Stimulated activated CD4-positive, alpha-beta T cell treated with anti-CD3 and anti-CD28 coated beads, Interleukin-15, amount 100 ng/mL, for 1 hour (primary cell): ENCODE measurements around the gene HAGHL.
"Not testable (repeated sequence)": the region's sequence is repeated elsewhere in the genome, so short reads cannot be mapped to it uniquely, and the experiment has no call there.

Experiments
- DNase-seq, 2 donors: peaks; one replicate each; pipeline ENCODE4 v3.0.0-alpha.2; 2020; ENCODE audit warnings: low read depth in 1 of 2, low spot score in 1 of 2

HAGHL gene

DNA sequence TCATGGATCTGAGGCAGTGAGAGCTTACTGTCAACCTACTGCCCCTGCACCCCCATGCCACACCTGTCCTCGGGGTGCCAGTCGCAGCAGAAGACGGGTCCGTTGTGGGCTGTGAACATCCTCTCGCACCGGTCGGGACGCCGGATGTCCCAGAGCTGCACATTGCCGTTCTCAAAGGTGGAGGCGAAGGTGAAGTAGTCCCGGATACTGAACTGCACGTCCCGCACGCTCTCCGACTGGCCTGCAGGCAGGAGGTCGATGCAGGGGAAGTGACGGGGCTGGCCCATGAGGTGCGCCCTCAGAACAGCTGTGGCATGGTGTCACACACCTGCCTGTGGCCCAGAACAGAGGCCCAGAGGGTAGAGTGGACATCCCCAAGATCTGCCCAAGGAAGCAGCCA, 39.4 kb upstream of the HAGHL start:
- DNase-seq = no peak

DNA sequence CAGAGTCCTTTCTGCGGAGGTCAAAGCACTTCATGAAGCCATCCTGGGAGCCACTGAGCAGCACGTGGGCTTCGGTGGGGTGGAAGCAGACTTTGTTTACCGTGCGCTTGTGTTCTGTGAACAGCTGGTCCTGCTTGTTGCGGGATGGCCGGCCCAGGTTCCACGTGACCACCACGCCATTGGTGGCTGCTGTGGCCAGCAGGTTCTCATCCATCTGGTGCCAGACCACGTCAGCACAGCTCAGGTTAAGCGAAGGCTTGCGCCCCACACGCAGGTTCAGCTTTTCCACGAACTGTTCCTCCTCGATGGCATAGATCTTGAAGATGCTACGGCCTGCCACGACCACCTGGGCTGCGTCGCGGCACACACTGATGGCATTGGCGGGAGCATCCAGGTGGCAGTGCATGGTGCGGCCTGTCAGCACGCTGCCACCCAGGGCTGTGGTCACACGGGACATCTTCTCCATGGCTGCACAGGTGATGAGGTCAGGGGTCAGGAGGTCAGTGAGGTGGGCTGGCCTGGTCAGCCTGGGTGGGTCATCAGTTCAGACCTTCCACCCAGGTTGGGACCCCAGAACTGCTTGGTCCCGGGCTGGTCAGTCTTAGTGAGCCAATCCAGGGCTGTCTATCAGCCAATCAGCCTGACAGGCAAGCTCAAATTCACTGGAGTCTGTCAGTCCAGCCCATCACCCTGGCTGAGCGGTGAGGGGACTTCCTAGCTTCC, 37.6 kb upstream of the HAGHL start:
- no peak for DNase-seq

DNA sequence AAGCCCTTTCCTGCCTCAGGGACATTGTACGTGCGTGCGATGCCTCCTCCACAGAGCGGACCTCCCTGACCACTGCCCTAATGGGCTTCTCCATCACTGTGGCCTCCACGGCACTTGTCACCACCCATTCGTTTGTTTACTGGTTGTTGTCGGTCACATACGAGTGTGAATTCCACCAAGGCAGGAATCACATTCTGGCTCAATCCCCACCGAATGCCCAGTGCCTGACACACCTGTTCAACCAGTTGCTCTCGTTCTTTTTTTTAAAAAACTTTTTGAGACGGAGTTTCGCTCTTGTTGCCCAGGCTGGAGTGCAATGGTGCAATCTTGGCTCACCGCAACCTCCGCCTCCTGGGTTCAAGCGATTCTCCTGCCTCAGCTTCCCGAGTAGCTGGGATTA, 35.7 kb upstream of the HAGHL start:
- DNase-seq = not testable (repeated sequence)

DNA sequence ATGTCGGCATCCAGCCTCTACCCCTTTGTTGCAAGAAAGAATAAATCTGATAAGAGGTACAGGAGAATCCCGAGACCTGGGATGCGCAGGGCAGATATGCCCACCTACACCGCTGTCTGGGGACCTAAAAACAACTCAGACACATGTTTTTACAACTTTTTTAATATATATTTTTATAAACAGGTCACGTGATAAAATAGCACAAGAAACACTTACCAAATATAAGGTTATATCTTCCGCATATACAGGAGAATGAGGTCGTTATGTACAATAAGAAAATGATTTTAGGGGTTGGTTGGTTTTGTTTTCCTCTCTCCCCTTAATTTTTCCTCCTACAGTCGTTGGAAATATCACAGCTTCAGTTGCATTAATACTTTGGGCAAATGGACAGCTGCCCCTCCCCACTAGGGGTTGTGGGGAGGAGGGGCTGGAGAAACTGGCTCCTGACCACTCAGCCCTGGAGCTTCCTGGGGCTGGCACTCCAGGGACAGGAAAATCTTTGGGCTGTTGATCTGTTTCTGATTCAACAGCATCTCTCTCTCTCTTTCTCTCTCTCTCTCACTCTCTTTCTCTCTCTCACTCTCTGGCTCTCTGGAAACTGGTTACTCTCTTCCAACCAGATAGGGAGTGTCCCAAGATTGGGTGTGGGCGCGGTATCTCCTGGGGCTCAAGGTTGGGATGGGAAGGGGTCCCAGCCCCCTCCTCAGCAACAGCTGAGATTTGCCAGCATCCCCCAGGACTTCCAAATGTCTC, 34.4 kb upstream of the HAGHL start:
- no peak for DNase-seq

- DNase-seq = no peak
Measured at GRCh38 chr16:693364-693763, 33.5 kb upstream of the HAGHL start.

DNA sequence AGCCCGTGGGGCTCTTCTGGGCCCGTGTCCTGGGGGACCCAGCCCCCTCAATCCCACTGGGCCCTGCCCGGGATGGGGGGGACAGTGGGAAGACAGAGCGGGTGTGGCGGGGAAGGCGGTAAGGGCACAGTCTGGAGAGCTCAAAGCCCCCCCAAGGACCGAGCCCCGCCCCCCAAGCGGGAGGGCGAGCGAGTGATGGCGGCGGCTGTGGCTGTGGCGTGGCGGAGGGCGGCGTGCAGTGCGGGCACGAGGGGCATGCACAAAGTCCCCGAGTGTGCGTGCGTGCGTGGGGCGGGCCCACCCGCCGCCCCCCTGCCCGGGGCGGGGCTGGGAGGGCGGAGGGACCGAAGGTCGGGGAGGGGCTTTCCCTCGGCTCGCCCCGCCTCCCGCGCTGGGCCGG, 33.1 kb upstream of the HAGHL start:
- DNase-seq = no peak

DNA sequence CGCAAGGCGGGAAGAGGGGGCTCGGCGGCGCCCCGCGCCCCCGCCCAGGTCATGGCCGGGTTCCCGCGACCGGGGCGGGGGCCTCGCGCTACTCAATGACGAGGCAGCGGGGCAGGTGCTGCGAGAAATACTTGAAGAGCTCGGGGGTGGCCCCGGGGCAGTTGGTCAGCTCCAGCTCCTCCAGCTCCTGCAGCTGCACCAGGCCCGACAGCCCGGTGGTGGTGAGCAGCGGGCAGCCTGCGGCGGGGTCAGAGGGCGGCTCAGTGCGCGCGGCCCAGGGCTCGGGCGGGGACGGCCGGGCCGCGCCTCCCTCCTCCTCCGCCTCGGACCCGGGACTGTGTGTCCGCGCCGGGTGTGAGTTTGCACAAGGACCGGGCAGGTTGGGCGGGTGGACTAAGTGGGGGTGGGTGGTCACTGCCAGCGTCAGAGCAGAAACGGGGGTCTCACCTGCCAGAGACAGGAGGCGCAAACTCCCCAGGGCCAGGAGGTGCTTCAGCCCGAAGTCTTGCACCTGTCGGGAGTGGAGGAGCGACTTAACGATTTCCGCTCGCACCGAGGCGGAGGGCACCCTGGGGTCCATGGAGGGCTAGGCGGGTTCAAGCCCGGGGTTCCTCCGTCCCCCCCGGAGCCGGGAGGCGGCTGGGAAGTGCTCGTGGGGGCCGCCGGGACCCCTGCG, 32.6 kb upstream of the HAGHL start:
- no peak for DNase-seq

DNA sequence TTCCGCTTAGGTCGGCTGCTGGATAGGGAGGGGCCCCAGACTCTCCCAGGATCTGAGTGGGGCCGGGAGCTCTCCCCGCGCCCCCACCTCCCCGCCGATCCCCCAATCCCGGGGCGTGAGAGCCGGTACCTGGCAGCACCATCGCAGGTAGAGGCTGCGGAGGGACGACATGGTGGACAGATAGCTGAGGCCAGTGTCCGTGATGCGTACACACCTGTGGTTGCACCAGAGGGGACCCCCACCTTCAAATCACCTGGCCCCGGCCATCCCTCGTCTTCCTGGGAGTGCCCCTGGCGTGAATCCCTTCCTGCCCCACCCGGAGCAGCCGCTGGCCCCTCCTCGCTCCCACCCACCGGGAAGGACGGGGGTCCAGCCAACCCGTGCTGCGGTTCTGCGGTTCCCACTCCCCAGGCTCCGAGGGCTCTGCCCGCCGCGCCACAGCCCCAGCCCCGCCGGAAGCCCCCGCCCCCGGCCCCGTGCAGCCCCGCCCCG, 32.0 kb upstream of the HAGHL start:
- no peak for DNase-seq

DNA sequence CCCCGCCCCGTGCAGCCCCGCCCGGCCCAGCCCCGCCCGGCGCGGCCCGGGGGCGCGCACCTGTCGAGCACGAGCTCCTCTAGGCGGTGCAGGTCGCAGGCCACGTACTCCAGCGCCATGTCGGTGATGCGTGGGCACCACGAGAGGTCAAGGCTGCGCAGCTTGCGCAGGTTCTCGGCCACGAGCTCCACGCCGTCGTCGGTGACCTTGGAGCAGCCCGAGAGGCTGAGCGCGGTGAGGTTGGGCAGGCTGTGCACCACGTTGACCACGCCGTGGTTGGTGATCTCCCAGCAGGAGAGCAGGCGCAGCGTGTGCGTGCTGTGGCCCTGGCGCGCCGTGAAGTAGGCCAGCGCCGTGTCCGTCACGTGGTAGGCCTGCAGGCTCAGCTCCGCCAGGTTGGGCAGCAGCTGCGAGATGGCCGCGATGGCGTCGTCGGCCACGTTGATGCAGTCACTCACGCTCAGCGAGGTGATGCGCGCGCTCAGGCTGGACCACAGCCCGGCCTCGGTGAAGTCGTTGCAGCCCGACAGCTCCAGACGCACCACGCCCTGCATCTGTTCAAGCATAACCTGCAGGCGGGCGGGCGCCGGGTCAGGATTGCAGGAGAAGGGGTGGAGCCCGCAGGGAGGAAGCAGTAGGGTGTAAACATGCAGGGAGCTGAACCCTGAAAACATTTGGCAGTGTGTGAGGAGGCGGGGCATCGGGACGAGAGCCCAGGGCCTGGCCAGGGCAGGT, 31.4 kb upstream of the HAGHL start:
- DNase-seq = peak; percentile 56 to 60

DNA sequence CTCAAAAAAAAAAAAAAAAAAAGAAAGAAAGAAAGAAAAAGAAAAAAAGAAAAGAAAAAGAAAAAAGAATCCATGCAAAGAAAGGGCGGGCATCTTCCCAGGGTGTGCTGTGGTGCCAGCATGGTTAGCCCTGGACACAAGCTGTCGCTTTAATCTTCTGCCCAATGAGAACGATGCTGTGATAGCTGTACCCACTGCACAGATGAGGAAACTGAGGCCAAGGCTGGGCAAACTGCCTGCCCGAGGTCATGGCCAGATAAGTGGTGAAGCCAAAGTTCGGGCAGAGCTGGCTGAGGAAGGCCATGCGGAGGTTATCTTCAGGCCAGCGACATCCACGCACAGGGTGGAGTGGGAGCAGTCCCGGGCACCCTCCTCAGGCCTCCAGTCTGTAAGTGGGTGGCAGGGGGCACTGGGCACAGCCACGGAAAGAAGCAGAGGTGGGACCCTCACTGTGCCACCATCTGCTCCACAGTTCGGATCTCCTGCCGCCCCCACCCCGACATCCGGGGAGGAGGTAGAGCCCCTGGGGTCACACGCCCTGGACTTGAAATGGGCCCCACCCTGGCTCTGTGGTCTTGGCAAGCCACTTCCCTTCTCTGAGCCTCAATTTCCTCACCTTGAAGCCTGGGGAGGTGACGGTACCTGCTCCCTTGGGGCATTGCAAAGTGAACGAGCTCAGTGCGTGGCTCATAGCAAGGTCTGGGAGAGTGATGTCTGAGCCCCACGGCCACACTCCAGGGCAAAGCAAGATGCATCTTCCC, 27.8 kb upstream of the HAGHL start:
- DNase-seq = no peak

GRCh38 chr16:700684-701584, 26.0 kb upstream of the HAGHL start:
- no peak for DNase-seq

DNA sequence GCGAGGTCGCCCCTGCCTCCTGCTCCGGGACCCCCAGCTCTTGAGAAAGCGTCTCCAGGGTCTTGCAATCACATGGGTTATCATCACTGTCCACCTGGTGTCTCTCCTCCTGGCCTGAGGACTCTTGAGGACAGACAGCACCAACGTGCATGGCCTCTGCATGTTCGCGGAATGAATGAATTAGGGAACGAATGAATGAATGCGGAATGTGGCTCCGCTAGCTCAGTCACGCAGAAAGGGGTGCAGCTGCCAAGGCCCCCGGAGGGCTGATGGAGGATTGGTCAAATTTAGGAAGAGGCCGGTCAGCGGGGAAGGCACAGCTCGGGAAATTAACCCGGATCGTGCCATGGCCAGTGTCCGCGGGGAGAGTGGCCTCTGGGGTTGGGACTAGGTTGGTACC, 24.6 kb upstream of the HAGHL start:
- no peak for DNase-seq

DNA sequence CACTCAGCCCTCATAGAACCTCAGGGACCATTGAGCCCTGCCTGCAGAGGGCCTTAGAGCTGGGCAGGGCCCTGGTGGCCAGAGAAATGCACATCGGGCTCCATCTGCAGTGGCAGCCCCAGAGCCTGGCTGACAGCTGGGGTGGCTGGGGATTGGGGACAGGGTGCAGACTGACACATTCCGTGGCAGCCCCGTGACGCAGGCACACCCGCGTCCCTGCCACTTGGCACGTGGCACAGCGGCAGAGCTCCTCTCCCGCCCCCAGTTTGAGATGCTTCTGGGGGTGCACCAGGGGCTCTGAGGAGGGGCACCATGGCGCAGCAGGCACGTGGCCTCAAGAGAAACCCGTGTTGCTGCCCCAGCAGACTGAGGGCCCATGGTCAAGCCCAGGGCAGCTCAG, 23.5 kb upstream of the HAGHL start:
- DNase-seq = no peak

- no peak for DNase-seq
Measured at GRCh38 chr16:704047-704446, 22.9 kb upstream of the HAGHL start.

GRCh38 chr16:704552-705380, 22.1 kb upstream of the HAGHL start:
- no peak for DNase-seq

DNA sequence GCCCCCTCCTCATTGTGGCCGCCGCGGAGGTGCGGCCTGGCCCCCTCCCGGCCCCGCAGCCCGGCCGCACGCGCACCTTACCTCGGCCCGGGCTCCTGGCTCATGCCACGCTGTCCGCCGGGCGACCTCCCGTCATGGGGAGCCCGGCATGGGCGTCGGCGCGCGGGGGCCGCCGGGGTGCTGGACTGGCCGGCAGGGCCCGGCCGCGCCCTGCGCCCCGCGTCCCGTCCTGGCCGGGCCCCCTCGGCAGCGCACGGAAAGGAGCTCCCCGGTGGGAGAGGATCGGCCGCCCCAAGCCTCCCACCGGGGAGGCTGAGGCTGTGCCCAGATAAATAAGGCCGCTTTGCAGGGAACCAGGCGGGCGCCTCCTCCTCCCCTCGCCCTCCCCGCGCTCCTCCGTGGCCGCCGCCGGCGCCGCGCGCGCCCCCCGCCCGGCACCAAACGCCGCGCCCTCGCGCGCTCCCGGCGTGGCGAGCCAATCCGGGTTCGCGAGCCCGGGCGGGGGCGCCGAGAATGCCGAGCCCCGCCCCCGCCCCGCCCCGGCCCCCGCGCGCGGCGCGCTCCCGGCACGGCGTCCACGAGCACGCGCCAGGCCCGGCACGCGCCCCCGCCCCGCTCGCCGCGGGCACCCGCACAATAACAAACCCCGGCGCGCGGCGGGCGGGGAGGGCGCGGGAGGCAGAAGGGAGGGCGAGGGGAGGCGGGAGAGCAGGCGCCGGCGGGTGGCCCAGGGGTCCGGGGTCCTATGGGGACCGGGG, 21.3 kb upstream of the HAGHL start, which contains the start of gene FBXL16:
Gene FBXL16, minus strand, starts transcription at position 371 of the 758 bp plus-strand sequence. CDS start 8,396 bp downstream, outside the sequence.
- no peak for DNase-seq

DNA sequence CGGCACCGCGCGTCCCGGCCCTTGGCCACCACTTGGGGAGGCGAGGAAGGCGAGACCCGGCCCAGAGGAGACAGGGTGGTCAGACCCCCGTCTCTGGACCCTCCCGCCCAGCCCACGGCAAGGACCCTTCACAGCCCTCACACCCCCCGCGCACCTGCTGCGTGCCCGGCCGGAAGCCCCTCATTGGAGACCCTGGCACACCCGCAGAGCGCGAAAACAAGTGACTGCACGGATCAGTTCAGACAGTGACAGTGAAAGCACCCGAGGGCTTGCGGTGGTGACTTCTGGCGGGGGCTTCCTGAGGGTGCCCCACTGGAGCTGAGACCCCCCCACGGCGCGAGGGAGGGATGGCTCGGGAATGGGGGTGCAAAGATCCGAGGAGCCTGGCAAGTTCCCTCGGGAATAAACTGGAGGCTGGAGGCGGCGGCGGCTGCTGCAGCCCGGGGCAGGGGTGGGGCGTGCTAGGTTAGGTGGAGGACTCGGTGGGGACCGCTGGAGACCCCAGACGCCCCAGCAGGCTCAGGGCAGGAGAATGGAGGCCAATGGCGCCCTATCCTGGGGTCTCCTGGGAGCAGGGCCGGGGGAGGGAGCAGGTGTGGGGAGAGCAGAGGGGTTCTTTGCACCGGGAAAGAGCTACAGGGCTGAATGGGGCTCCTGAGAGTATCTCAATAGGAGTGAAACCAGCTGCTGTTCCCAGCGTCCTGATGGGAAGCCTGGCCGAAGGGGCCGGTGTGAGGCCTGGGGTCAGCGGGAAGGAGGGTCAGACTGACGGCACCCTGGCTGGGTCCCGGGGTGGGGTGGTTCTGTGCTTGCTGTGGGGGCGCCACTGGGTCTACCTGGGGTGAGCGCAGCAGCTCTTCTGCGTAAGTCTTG, 20.5 kb upstream of the HAGHL start:
- no peak for DNase-seq
